T-helper 1 cell (primary cell): ENCODE measurements around the gene SLF1.
A peak's percentile ranks its signal among the peaks of the same experiment; 100 is the strongest.

ENCODE experiments used
- DNase-seq, 5 donors: peaks; one replicate each; pipeline ENCODE4 v3.0.0-alpha.2; 2012 to 2020

SLF1 gene

GRCh38 chr5:94725142-94725541 is 106.7 kb downstream of the SLF1 start:
- DNase-seq: no peak

GRCh38 chr5:94731471-94731870 is 113.0 kb downstream of the SLF1 start:
- DNase-seq: no peak

GRCh38 chr5:94736498-94736897 is 118.0 kb downstream of the SLF1 start:
- DNase-seq: no peak

GRCh38 chr5:94740286-94740685 is 121.8 kb downstream of the SLF1 start:
- DNase-seq: no peak

GRCh38 chr5:94742852-94743251 is 124.4 kb downstream of the SLF1 start:
- DNase-seq: no peak

- no peak for DNase-seq
These were observed 126.4 kb downstream of the SLF1 start for GRCh38 chr5:94744906-94745305.

GRCh38 chr5:94745786-94746730 is 127.6 kb downstream of the SLF1 start:
- peak in 1 of 5 donors; percentile 33 for DNase-seq

- DNase-seq: no peak
These were observed 128.3 kb downstream of the SLF1 start for GRCh38 chr5:94746731-94747124.
